ENCODE data around the gene EBF3. TPM values are rescaled to one million over a fixed set of nuclear protein-coding genes. Genes with fewer than 3 reads are reported as not detected.

The EBF3 gene
- polyA plus RNA-seq, 4 donors: 0.89 to 3.3 (median 1.4) TPM

GRCh38 chr10:129815898-129816655 lies 148.0 kb downstream of the EBF3 start:
- DNase-seq (ENCODE audit: low read depth in 4 of 4, low spot score in 3 of 4): no peak

GRCh38 chr10:129814681-129815646 lies 149.1 kb downstream of the EBF3 start:
- no peak for DNase-seq (ENCODE audit: low read depth in 4 of 4, low spot score in 3 of 4)

DNA sequence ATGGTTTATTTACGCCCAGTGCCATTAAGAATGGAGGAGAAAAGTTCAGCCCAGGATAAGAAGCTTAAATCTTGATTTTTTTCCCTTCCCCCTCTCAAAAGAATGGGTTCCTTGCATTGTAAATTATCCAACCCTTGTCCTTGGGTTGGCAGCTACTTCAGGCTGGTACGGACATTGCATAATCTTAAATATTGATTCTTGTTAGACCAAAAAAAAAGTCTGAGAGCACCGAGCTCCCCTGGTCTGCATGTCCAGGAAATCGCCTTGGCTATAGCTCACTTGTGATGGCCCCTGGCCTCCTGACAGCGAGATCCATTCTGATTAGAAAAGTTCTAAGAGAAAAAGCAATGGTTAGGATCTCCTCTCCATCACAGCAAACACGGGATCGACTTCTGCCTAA lies 151.7 kb downstream of the EBF3 start:
- DNase-seq (ENCODE audit: low read depth in 4 of 4, low spot score in 3 of 4): no peak

- DNase-seq (ENCODE audit: low read depth in 4 of 4, low spot score in 3 of 4): no peak
Observed at GRCh38 chr10:129811208-129811607, 152.9 kb downstream of the EBF3 start.

- DNase-seq (ENCODE audit: low read depth in 4 of 4, low spot score in 3 of 4): no peak
Observed at GRCh38 chr10:129809841-129810240, 154.2 kb downstream of the EBF3 start.

DNA sequence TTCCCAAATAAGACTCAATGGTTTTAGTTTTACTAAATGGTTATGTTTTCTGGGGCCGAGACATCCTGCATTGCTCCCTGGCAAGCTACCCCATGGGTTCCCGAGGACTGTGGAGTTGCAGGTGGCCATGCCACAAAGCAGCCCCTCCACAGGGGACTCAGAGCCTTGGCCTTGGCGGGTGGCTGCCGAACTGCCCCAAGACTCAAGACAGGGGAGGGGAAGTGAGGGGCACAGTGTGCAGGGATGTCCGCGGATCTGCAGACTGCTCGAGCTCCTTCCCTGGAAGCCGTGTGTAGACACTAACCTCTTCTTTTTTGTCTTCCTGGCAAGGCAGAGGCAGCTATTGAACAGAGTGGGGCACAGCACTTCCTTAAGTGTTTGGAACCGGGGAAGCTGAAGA lies 154.6 kb downstream of the EBF3 start:
- no peak for DNase-seq (ENCODE audit: low read depth in 4 of 4, low spot score in 3 of 4)

GRCh38 chr10:129808092-129808983 lies 155.7 kb downstream of the EBF3 start:
- no peak for DNase-seq (ENCODE audit: low read depth in 4 of 4, low spot score in 3 of 4)

DNA sequence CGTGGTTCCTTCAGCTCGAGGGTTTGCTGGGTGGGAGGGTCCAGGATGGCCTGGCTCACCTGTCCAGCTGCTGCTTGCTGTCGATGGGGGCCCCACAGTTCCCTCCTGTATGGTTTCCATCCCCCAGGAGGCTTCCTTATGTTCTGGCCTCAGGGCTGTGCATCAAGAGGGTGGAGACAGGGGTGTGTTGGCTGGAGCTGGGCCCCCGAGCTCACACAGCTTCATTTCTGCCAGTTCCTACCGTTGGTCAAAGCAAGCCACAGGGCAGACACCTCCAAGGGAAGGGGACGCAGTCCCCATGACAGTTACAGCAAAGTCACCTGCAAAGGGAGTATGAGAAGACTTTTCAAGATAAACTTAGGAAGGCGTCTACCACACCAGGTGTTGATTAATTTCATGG lies 156.9 kb downstream of the EBF3 start:
- DNase-seq (ENCODE audit: low read depth in 4 of 4, low spot score in 3 of 4): no peak

- no peak for DNase-seq (ENCODE audit: low read depth in 4 of 4, low spot score in 3 of 4)
Observed at GRCh38 chr10:129800796-129801340, 163.2 kb downstream of the EBF3 start.

- DNase-seq (ENCODE audit: low read depth in 4 of 4, low spot score in 3 of 4): no peak
Observed at GRCh38 chr10:129799942-129800341, 164.1 kb downstream of the EBF3 start.

GRCh38 chr10:129796710-129797420 lies 167.2 kb downstream of the EBF3 start:
- DNase-seq (ENCODE audit: low read depth in 4 of 4, low spot score in 3 of 4): no peak

GRCh38 chr10:129793996-129794395 lies 170.1 kb downstream of the EBF3 start:
- DNase-seq (ENCODE audit: low read depth in 4 of 4, low spot score in 3 of 4): no peak

DNA sequence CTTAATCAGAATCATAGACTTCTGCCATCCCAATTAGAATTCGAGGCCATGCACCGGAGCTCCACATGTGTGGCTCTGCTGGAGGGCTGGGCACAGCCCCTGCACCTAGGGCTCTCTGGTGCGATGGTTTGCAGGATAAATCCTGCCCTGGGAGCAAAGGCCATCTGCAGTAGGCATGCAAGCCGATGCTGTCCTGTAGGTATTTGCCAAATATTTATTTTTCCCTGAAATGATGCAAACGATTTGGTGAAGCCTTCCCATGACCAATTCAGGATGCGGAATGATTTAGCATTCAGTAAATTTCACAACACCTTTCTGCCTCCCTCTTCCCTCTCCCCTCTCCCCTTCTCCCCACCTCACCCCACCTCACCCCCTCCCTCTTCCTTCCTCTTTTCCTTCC lies 170.6 kb downstream of the EBF3 start:
- DNase-seq (ENCODE audit: low read depth in 4 of 4, low spot score in 3 of 4): no peak

DNA sequence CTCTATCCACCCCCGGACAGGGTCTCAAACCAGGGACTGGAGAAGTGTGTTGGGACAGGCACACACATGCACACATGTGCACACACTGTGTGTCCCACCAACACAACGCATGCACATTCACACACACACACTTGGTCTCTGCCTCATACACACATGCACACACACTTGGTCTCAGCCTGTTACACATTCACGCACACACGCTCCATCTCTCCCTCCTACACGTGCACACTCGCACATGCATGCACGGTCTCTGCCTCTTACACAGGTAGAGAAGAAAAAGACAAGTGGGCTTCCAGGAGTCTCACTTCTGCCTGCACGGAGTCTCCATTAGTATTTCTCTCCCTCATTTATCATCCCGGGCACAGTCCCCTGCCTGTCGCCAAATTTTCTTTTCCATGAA lies 171.2 kb downstream of the EBF3 start:
- DNase-seq (ENCODE audit: low read depth in 4 of 4, low spot score in 3 of 4): no peak

- DNase-seq (ENCODE audit: low read depth in 4 of 4, low spot score in 3 of 4): no peak
Observed at GRCh38 chr10:129792141-129792540, 171.9 kb downstream of the EBF3 start.

DNA sequence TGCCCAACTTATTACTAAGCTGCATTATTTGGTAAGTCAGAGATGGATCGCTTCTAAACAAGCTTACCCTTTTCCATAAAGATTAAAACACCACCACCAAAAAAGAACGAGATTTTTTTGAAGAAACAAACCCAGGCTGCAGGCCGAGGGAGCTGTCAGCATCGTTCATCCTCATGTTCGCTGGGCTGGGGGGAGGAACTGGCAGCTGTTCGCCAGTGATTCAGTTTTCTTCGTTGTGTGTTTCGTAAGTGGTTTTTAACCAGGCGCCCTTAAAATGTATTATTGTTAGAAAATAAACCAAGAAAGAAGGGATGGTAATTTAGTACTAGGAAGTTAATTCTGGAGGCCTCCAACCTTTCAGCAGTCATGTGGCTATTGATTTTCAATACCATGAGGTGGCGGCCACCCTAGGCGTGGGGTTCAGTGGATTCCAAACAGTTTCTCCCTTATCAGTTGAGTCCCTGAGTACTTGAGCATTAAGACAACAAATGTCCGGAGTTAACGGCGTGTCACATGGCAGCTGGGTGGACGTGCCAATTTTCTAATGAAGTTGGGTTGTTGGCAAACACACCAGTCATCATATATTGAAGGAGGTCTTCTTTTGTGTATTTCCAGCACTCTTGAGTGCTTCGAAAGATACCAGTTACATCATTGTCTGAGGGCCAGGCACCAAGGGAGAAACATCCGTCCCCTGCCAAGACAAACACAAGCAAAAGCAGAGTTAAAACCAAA lies 173.2 kb downstream of the EBF3 start:
- no peak for DNase-seq (ENCODE audit: low read depth in 4 of 4, low spot score in 3 of 4)

DNA sequence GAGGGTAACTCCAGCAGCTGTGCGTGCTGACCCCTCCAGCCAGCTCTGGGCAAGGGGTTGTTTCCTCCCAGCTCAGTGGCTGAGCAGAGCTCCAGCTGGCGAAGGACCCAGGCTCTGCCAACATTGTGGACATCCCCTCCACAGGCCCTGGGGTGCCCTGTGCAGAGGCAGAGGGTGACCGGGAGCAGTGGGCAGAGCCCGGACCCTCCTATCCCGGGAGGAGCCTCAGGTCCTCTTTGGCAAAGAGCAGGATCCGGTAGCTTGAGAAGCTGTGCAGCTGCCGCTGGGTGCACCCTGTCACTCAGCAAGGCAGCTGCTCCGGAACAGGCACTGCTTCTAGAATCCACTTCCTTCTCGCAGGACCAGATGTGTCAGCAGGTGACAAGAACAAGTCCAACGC lies 175.9 kb downstream of the EBF3 start:
- DNase-seq (ENCODE audit: low read depth in 4 of 4, low spot score in 3 of 4): no peak

- no peak for DNase-seq (ENCODE audit: low read depth in 4 of 4, low spot score in 3 of 4)
Observed at GRCh38 chr10:129787557-129787956, 176.5 kb downstream of the EBF3 start.

DNA sequence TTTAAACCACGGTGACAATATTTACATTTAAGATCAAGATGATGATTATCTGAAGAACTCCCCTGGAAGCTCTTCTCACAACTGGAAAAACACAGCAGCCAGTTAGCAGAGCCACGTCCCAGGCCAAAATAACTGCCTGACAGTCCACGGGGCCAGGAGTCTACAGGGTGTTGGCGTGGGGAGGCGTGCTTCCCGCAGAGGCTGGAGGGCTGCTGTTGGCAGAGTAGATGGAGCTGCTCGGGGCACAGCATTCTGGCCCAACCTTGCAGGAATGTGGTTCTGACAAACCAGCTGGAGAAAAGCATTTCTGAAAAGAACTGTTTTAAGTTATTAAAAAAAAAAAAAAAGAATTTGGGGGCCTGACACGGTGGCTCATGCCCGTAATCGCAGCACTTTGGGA lies 177.9 kb downstream of the EBF3 start:
- no peak for DNase-seq (ENCODE audit: low read depth in 4 of 4, low spot score in 3 of 4)

All from right renal pelvis (tissue), 4 donors.